K562 (cell line): ENCODE measurements around the gene LIX1.

Source experiments
- ADNP ChIP-seq: fragments of 200-800 bp; sonication (Bioruptor generic); IDR thresholded peaks from 2 replicates; pipeline ENCODE4 v1.6.1; 2016; ENCODE audit warnings: missing genetic modification characterization, missing compliant biosample characterization
- ETV5 ChIP-seq: sonication (generic); formaldehyde crosslinking; IDR thresholded peaks from 2 replicates; pipeline ENCODE4 v1.4.0; 2020; ENCODE audit warnings: low read depth, mild to moderate bottlenecking, missing genetic modification reagents
- FOSL1 ChIP-seq: fragments of 200-800 bp; sonication (Bioruptor generic); conservative IDR thresholded peaks from 2 replicates; pipeline ENCODE4 v1.6.1; 2016; ENCODE audit warnings: missing genetic modification characterization, missing compliant biosample characterization
- KDM1A ChIP-seq, 2 experiments: fragments of 450-650 bp; IDR thresholded peaks; 2 replicates each; pipeline ENCODE4 v1.6.1; 2016; ENCODE audit warnings: mild to moderate bottlenecking in 2 of 2
- MED1 ChIP-seq: sonication (generic); formaldehyde crosslinking; IDR thresholded peaks from 2 replicates; pipeline ENCODE4 v1.8.1; 2023; ENCODE audit warnings: missing genetic modification reagents, borderline replicate concordance
- MEF2A ChIP-seq: IDR thresholded peaks from 2 replicates; pipeline ENCODE4 v1.6.1; 2011; ENCODE audit warnings: low read depth, mild to moderate bottlenecking, low read length, moderate library complexity; ENCODE audit not compliant: control insufficient read depth
- TAF1 ChIP-seq: IDR thresholded peaks from 2 replicates; pipeline ENCODE4 v1.6.1; 2011; ENCODE audit warnings: mild to moderate bottlenecking, low read length, moderate library complexity; ENCODE audit not compliant: insufficient read depth, control insufficient read depth, severe bottlenecking; ENCODE audit errors: extremely low read depth
- ZC3H11A ChIP-seq: IDR thresholded peaks from 2 replicates; pipeline ENCODE4 v1.6.1; 2012; ENCODE audit warnings: low read depth, low read length, improper control_type of control experiment
- ZNF384 ChIP-seq: IDR thresholded peaks from 2 replicates; pipeline ENCODE4 v1.6.1; 2012; ENCODE audit warnings: low read depth, low read length, improper control_type of control experiment
- TF ChIP-seq, protein P1 (sequence below): fragments of 250-450 bp; sonication (Bioruptor Pico); IDR thresholded peaks from 2 replicates; pipeline ENCODE4 v1.5.0; 2022; ENCODE audit warnings: mild to moderate bottlenecking
- TF ChIP-seq, protein P2 (sequence below), 3 experiments: IDR thresholded peaks in 2 of 3; conservative IDR thresholded peaks in 1 of 3; 2 replicates each; pipeline ENCODE4 v1.5.1; 2011 to 2012; ENCODE audit warnings: low read length in 3 of 3, mild to moderate bottlenecking in 3 of 3, control low read depth in 2 of 3, improper control_type of control experiment in 1 of 3, inconsistent platforms in 1 of 3, low read depth in 1 of 3, mixed read lengths in 1 of 3, moderate library complexity in 1 of 3; ENCODE audit not compliant: insufficient read depth in 2 of 3
- TF ChIP-seq, protein P3 (sequence below): fragments of 250-450 bp; sonication (Bioruptor Pico); IDR thresholded peaks from 2 replicates; pipeline ENCODE4 v1.5.0; 2021; ENCODE audit warnings: mild to moderate bottlenecking, borderline replicate concordance

- TF ChIP-seq TAF1 (no peak), ZNF384 (no peak), ZC3H11A (no peak), MED1 (CRISPR knock-in tag) (no peak), ETV5 (CRISPR knock-in tag) (no peak; the same call in 1 of the 2 replicates), ADNP (tag) (no peak), KDM1A (IDR thresholded peaks at IDR 0.05) (peak in 1 of 2 experiments; percentile 72), MEF2A (no peak), FOSL1 (tag) (peak; percentile 67)
- TF ChIP-seq, protein P1, sequence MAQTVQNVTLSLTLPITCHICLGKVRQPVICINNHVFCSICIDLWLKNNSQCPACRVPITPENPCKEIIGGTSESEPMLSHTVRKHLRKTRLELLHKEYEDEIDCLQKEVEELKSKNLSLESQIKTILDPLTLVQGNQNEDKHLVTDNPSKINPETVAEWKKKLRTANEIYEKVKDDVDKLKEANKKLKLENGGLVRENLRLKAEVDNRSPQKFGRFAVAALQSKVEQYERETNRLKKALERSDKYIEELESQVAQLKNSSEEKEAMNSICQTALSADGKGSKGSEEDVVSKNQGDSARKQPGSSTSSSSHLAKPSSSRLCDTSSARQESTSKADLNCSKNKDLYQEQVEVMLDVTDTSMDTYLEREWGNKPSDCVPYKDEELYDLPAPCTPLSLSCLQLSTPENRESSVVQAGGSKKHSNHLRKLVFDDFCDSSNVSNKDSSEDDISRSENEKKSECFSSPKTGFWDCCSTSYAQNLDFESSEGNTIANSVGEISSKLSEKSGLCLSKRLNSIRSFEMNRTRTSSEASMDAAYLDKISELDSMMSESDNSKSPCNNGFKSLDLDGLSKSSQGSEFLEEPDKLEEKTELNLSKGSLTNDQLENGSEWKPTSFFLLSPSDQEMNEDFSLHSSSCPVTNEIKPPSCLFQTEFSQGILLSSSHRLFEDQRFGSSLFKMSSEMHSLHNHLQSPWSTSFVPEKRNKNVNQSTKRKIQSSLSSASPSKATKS: no peak
- TF ChIP-seq, protein P2, sequence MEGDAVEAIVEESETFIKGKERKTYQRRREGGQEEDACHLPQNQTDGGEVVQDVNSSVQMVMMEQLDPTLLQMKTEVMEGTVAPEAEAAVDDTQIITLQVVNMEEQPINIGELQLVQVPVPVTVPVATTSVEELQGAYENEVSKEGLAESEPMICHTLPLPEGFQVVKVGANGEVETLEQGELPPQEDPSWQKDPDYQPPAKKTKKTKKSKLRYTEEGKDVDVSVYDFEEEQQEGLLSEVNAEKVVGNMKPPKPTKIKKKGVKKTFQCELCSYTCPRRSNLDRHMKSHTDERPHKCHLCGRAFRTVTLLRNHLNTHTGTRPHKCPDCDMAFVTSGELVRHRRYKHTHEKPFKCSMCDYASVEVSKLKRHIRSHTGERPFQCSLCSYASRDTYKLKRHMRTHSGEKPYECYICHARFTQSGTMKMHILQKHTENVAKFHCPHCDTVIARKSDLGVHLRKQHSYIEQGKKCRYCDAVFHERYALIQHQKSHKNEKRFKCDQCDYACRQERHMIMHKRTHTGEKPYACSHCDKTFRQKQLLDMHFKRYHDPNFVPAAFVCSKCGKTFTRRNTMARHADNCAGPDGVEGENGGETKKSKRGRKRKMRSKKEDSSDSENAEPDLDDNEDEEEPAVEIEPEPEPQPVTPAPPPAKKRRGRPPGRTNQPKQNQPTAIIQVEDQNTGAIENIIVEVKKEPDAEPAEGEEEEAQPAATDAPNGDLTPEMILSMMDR (IDR thresholded peaks at IDR 0.05 in 2 of 3, conservative IDR thresholded peaks at IDR 0.05 in 1 of 3; ENCODE audit: insufficient read depth in 2 of 3, low read depth in 1 of 3, low read length in 3 of 3): no peak
- TF ChIP-seq, protein P3, sequence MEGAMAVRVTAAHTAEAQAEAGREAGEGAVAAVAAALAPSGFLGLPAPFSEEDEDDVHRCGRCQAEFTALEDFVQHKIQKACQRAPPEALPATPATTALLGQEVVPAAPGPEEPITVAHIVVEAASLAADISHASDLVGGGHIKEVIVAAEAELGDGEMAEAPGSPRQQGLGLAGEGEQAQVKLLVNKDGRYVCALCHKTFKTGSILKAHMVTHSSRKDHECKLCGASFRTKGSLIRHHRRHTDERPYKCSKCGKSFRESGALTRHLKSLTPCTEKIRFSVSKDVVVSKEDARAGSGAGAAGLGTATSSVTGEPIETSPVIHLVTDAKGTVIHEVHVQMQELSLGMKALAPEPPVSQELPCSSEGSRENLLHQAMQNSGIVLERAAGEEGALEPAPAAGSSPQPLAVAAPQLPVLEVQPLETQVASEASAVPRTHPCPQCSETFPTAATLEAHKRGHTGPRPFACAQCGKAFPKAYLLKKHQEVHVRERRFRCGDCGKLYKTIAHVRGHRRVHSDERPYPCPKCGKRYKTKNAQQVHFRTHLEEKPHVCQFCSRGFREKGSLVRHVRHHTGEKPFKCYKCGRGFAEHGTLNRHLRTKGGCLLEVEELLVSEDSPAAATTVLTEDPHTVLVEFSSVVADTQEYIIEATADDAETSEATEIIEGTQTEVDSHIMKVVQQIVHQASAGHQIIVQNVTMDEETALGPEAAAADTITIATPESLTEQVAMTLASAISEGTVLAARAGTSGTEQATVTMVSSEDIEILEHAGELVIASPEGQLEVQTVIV: no peak
Measured at GRCh38 chr5:97089149-97089801, 53.1 kb downstream of the LIX1 start.
